ENCODE results near the gene CFAP299.

DNA sequence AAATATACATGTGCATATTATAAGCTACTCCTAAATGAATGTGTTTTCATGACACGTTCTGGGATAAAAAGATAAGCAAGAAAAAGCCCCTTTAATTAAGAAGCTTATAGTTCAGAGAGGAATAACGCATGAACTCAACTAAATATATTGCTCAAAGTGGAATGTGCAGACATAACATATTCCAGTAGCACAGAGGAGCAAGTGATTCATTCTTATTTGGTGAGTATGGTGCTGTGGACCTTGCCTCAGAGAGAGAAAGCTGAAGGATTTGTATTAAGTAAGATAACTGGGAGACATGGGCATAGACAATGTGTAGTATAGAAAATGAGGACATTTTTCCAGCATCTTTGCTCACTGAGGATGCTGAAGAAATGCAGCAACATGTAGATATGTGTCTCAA, 76.8 kb downstream of the CFAP299 start:
- TF ChIP-seq, protein P1, sequence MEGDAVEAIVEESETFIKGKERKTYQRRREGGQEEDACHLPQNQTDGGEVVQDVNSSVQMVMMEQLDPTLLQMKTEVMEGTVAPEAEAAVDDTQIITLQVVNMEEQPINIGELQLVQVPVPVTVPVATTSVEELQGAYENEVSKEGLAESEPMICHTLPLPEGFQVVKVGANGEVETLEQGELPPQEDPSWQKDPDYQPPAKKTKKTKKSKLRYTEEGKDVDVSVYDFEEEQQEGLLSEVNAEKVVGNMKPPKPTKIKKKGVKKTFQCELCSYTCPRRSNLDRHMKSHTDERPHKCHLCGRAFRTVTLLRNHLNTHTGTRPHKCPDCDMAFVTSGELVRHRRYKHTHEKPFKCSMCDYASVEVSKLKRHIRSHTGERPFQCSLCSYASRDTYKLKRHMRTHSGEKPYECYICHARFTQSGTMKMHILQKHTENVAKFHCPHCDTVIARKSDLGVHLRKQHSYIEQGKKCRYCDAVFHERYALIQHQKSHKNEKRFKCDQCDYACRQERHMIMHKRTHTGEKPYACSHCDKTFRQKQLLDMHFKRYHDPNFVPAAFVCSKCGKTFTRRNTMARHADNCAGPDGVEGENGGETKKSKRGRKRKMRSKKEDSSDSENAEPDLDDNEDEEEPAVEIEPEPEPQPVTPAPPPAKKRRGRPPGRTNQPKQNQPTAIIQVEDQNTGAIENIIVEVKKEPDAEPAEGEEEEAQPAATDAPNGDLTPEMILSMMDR (IDR thresholded peaks at IDR 0.05), result no peak
- no peak for TF ChIP-seq EP300 (IDR thresholded peaks at IDR 0.05)
